Left ventricle myocardium superior (tissue), 1 donor: ENCODE data around the gene LYG2. TPM values are rescaled to one million over a fixed set of nuclear protein-coding genes. Genes with fewer than 3 reads are reported as not detected.
"Not testable (repeated sequence)": the region's sequence is repeated elsewhere in the genome, so short reads cannot be mapped to it uniquely, and the experiment has no call there.

Experiments used
- ATAC-seq: fragments of 200-7000 bp; cut with Tn5 transposase; one replicate; pipeline ENCODE4 v1.9.1; 2020; ENCODE audit warnings: mild to moderate bottlenecking, moderate library complexity
- DNase-seq: peaks from one replicate; pipeline ENCODE4 v3.0.0-alpha.2; 2020
- intact Hi-C: fragments of 100-400 bp; cut with micrococcal nuclease; formaldehyde crosslinking; loops from one replicate; pipeline ENCODE4 v1.11.0; 2022
- total RNA-seq: library from RNA; stranded (reverse); fragmentation: NEBNext Ultra II Directional; extraction: Animal tissue kit (Norgen Biotek cat#: 25700); gene quantifications from one replicate; pipeline ENCODE4 v1.2.1, GENCODE V29; 2021
- donor health status: DM: no; HTN: yes; CAD: no; lungs with severe emphysema.

LYG2 gene
- total RNA-seq, 1 donor from 2014 or later: not detected

GRCh38 chr2:99216096-99216495 lies 39.4 kb downstream of the LYG2 start:
- DNase-seq (no peak), ATAC-seq (no peak)
- intact Hi-C loops: no loop called here

GRCh38 chr2:99205491-99205890 lies 50.0 kb downstream of the LYG2 start:
- ATAC-seq (no peak), DNase-seq (no peak)
- intact Hi-C loops: no loop called here

- ATAC-seq (no peak), DNase-seq (no peak)
- intact Hi-C loops: no loop called here
Observed at GRCh38 chr2:99201959-99202678, 53.3 kb downstream of the LYG2 start.

GRCh38 chr2:99200076-99200800 lies 55.2 kb downstream of the LYG2 start:
- DNase-seq (no peak), ATAC-seq (no peak)
- intact Hi-C loops: no loop called here

GRCh38 chr2:99198103-99198841 lies 57.2 kb downstream of the LYG2 start:
- ATAC-seq: no peak
- no peak for DNase-seq

GRCh38 chr2:99192364-99192763 lies 63.1 kb downstream of the LYG2 start:
- intact Hi-C loops, DNase-seq, ATAC-seq: not testable (repeated sequence)

More at GRCh38 chr2:99198103-99198841, 57.2 kb downstream of the LYG2 start:
- intact Hi-C loops: no loop called here

Other genes with a start within 250 kb of the LYG2 start
- gene C2orf15, start 114.0 kb downstream of the LYG2 start, total RNA-seq: 0.30 TPM
- gene TSGA10, start 100.7 kb downstream of the LYG2 start, total RNA-seq: 4.7 TPM
- gene LIPT1, start 100.7 kb downstream of the LYG2 start, total RNA-seq: 7.1 TPM
- 13.8 TPM for gene MITD1, start 74.6 kb downstream of the LYG2 start, total RNA-seq
- gene MRPL30, start 74.5 kb downstream of the LYG2 start, total RNA-seq: 38.0 TPM
- gene LYG1, start 45.5 kb upstream of the LYG2 start, total RNA-seq: 0.77 TPM
- gene TXNDC9, start 80.7 kb upstream of the LYG2 start, total RNA-seq: 20.8 TPM
- gene EIF5B, start 81.7 kb upstream of the LYG2 start, total RNA-seq: 89.4 TPM
- gene REV1, start 234.4 kb upstream of the LYG2 start, total RNA-seq: 74.2 TPM